ENCODE results near the gene SH3YL1.

Gene SH3YL1

GRCh38 chr2:274503-274902, 10.7 kb upstream of the SH3YL1 start:
- H3K79me2 ChIP-seq (ENCODE audit: low read length) = peaks cover 69% of the 10 kb centered on the region
- H3K4me2 ChIP-seq (ENCODE audit: low read depth, low read length) = no peak overlapping the region
- H3K27me3 ChIP-seq (replicated peaks; ENCODE audit: insufficient read depth, low read length) = no peaks in the 10 kb centered on the region
- peaks cover 10% of the 10 kb centered on the region; the same call in 1 of the 2 replicates for H3K4me1 ChIP-seq (ENCODE audit: low read length)
- no peak for TF ChIP-seq EZH2 (optimal IDR thresholded peaks at IDR 0.05; ENCODE audit: low read depth, low read length)
- TF ChIP-seq CTCF (IDR thresholded peaks at IDR 0.05; ENCODE audit: low read length) = peak; percentile 23; the same call in 1 of the 2 replicates
- H4K20me1 ChIP-seq (ENCODE audit: insufficient read depth, low read length) = peaks cover 10% of the 10 kb centered on the region
- H3K27ac ChIP-seq (ENCODE audit: low read length) = no peak overlapping the region
- H2AFZ ChIP-seq (ENCODE audit: low read length) = no peak overlapping the region
- no peaks in the 10 kb centered on the region for H3F3A ChIP-seq (ENCODE audit: insufficient read depth, low read length)
- H3K36me3 ChIP-seq (replicated peaks; ENCODE audit: insufficient read depth, low read length) = peaks cover 18% of the 10 kb centered on the region
- no peak overlapping the region for H3K4me3 ChIP-seq (ENCODE audit: low read length)
- H3K9ac ChIP-seq (ENCODE audit: low read length) = no peak overlapping the region
- DNase-seq = no peak
- H3K9me3 ChIP-seq (replicated peaks; ENCODE audit: insufficient read depth, low read length) = no peaks in the 10 kb centered on the region
- no peaks in the 10 kb centered on the region for H3K9me2 ChIP-seq (replicated peaks; ENCODE audit: insufficient read depth, low read length)

- H3K27me3 ChIP-seq (replicated peaks; ENCODE audit: insufficient read depth, low read length) = no peaks in the 10 kb centered on the region
- no peaks in the 10 kb centered on the region for H3F3A ChIP-seq (ENCODE audit: insufficient read depth, low read length)
- no peak overlapping the region for H3K4me3 ChIP-seq (ENCODE audit: low read length)
- H3K79me2 ChIP-seq (ENCODE audit: low read length) = peaks cover 81% of the 10 kb centered on the region
- peaks cover 21% of the 10 kb centered on the region for H4K20me1 ChIP-seq (ENCODE audit: insufficient read depth, low read length)
- H3K9me2 ChIP-seq (replicated peaks; ENCODE audit: insufficient read depth, low read length) = no peaks in the 10 kb centered on the region
- no peak for TF ChIP-seq EZH2 (optimal IDR thresholded peaks at IDR 0.05; ENCODE audit: low read depth, low read length)
- no peak for TF ChIP-seq EZH2phosphoT487 (IDR thresholded peaks at IDR 0.05; ENCODE audit: low read length)
- no peak for TF ChIP-seq CTCF (IDR thresholded peaks at IDR 0.05; ENCODE audit: low read length)
- H2AFZ ChIP-seq (ENCODE audit: low read length) = no peak overlapping the region
- DNase-seq = no peak
- H3K4me1 ChIP-seq (ENCODE audit: low read length) = peaks cover 10% of the 10 kb centered on the region; the same call in 1 of the 2 replicates
- H3K9me3 ChIP-seq (replicated peaks; ENCODE audit: insufficient read depth, low read length) = no peaks in the 10 kb centered on the region
- no peak overlapping the region for H3K4me2 ChIP-seq (ENCODE audit: low read depth, low read length)
- H3K27ac ChIP-seq (ENCODE audit: low read length) = no peak overlapping the region
- no peak overlapping the region for H3K9ac ChIP-seq (ENCODE audit: low read length)
- H3K36me3 ChIP-seq (replicated peaks; ENCODE audit: insufficient read depth, low read length) = peaks cover 11% of the 10 kb centered on the region
Measured at GRCh38 chr2:273333-273732, 9.5 kb upstream of the SH3YL1 start.

- H3K9ac ChIP-seq (ENCODE audit: low read length) = no peak overlapping the region
- peaks cover 26% of the 10 kb centered on the region for H4K20me1 ChIP-seq (ENCODE audit: insufficient read depth, low read length)
- no peak overlapping the region for H3K4me2 ChIP-seq (ENCODE audit: low read depth, low read length)
Measured at GRCh38 chr2:271917-272316, 8.1 kb upstream of the SH3YL1 start.

More at GRCh38 chr2:271917-272316, 8.1 kb upstream of the SH3YL1 start:
- Histone ChIP-seq H3K9me3 (replicated peaks; ENCODE audit: insufficient read depth, low read length) (no peaks in the 10 kb centered on the region), H3K4me1 (ENCODE audit: low read length) (peaks cover 10% of the 10 kb centered on the region; the same call in 1 of the 2 replicates), H3K4me3 (ENCODE audit: low read length) (no peak overlapping the region), H3K9me2 (replicated peaks; ENCODE audit: insufficient read depth, low read length) (no peaks in the 10 kb centered on the region), H3K27ac (ENCODE audit: low read length) (no peak overlapping the region), H3F3A (ENCODE audit: insufficient read depth, low read length) (no peaks in the 10 kb centered on the region), H3K27me3 (replicated peaks; ENCODE audit: insufficient read depth, low read length) (no peaks in the 10 kb centered on the region), H3K36me3 (replicated peaks; ENCODE audit: insufficient read depth, low read length) (peaks cover under 1% of the 10 kb centered on the region), H3K79me2 (ENCODE audit: low read length) (peaks cover 95% of the 10 kb centered on the region), H2AFZ (ENCODE audit: low read length) (no peak overlapping the region)
- TF ChIP-seq EZH2 (optimal IDR thresholded peaks at IDR 0.05; ENCODE audit: low read depth, low read length) (no peak), EZH2phosphoT487 (IDR thresholded peaks at IDR 0.05; ENCODE audit: low read length) (no peak), CTCF (IDR thresholded peaks at IDR 0.05; ENCODE audit: low read length) (no peak)
- DNase-seq = no peak

Measured in MM.1S (cell line).